HEK293 (cell line): ENCODE measurements around the gene ABHD4.

ENCODE experiments used
- BCL11B ChIP-seq: fragments of 450-650 bp; formaldehyde crosslinking; IDR thresholded peaks from 2 replicates; pipeline ENCODE4 v1.5.1; 2016; ENCODE audit warnings: low read depth, missing biosample characterization, missing genetic modification characterization
- CTCF ChIP-seq: fragments of 450-650 bp; formaldehyde crosslinking; IDR thresholded peaks from 2 replicates; pipeline ENCODE4 v1.5.1; 2016; ENCODE audit warnings: missing biosample characterization, missing genetic modification characterization
- HOXC10 ChIP-seq: sonication (generic); formaldehyde crosslinking; IDR thresholded peaks from 2 replicates; pipeline ENCODE4 v1.8.1; 2023; ENCODE audit warnings: mild to moderate bottlenecking, missing genetic modification reagents
- KLF9 ChIP-seq: fragments of 450-650 bp; formaldehyde crosslinking; IDR thresholded peaks from 2 replicates; pipeline ENCODE4 v1.5.1; 2016; ENCODE audit warnings: missing biosample characterization, missing genetic modification characterization, low read depth
- REPIN1 ChIP-seq: fragments of 450-650 bp; formaldehyde crosslinking; IDR thresholded peaks from 2 replicates; pipeline ENCODE4 v1.5.1; 2017; ENCODE audit warnings: missing biosample characterization, missing genetic modification characterization, low read depth
- YY1 ChIP-seq: fragments of 450-650 bp; formaldehyde crosslinking; IDR thresholded peaks from 2 replicates; pipeline ENCODE4 v1.5.1; 2018; ENCODE audit warnings: missing biosample characterization, missing genetic modification characterization
- ZBTB7A ChIP-seq: fragments of 450-650 bp; formaldehyde crosslinking; IDR thresholded peaks from 2 replicates; pipeline ENCODE4 v1.5.1; 2016; ENCODE audit warnings: low read depth, missing biosample characterization, missing genetic modification characterization
- ZNF214 ChIP-seq: fragments of 450-650 bp; formaldehyde crosslinking; IDR thresholded peaks from 2 replicates; pipeline ENCODE4 v1.5.1; 2017; ENCODE audit warnings: missing biosample characterization, mild to moderate bottlenecking, missing genetic modification characterization, borderline replicate concordance
- ZNF776 ChIP-seq: fragments of 450-650 bp; formaldehyde crosslinking; IDR thresholded peaks from 2 replicates; pipeline ENCODE4 v1.5.0; 2017; ENCODE audit warnings: missing biosample characterization, missing genetic modification characterization, borderline replicate concordance

GRCh38 chr14:22588526-22589095, 9.5 kb upstream of the ABHD4 start:
- TF ChIP-seq CTCF (tag by site-specific recombination) (no peak), YY1 (tag by site-specific recombination) (no peak), ZNF776 (tag by site-specific recombination) (no peak), ZBTB7A (tag by site-specific recombination) (no peak), REPIN1 (no peak), BCL11B (tag by site-specific recombination) (no peak), ZNF214 (tag by site-specific recombination) (no peak), KLF9 (tag by site-specific recombination) (no peak), HOXC10 (CRISPR knock-in tag) (no peak)
